GM19467 (cell line): Measurements from ENCODE around the gene SPSB3.

Experiments used
- ATAC-seq: cut with Tn5 transposase; IDR thresholded peaks from one replicate; pipeline ENCODE4 v1.9.1; 2021; ENCODE audit warnings: mild to moderate bottlenecking, moderate library complexity; ENCODE audit not compliant: unreplicated experiment

SPSB3 gene

GRCh38 chr16:1775846-1776671 lies 6.3 kb downstream of the SPSB3 start:
- ATAC-seq, result no peak

- no peak for ATAC-seq
Observed at GRCh38 chr16:1775006-1775845, 7.1 kb downstream of the SPSB3 start.

GRCh38 chr16:1774448-1774780 lies 8.0 kb downstream of the SPSB3 start:
- no peak for ATAC-seq

- no peak for ATAC-seq
Observed at GRCh38 chr16:1773703-1774447, 8.5 kb downstream of the SPSB3 start.

DNA sequence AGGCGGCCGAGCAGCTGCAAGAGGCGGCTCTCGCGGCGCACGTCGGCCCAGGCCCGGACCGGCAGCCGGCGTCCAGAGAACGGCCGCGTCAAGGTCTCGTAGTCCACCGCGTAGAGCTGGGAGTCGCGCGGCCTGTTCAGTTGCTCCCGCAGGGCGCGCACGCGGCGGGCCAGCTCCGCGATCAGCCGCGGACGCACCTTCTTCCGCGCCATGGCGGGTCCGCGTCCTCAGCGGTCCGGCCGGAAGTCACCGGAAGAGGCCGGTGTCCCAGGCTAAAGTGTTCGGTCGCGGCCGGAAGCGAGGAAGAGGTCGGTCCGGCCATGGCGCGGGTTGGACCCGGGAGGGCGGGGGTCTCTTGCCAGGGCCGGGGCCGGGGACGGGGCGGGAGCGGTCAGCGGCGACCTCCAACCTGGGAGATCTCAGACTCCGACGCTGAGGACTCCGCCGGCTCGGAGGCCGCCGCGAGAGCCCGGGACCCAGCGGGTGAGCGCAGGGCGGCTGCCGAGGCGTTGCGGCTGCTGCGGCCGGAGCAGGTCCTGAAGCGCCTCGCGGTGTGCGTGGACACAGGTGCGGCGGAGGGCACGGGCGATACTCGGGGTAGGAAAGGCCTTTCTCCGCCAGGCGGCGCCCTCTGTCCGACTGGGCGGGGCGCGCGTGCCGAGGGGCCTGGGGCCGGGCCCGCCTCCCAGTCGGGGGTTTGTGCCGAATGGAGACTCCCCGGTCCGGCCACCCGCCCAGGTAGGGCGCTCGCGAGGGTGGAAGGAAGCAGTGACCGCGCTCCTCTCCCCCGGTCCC lies 9.3 kb downstream of the SPSB3 start, which contains the start of gene MRPS34:
Gene MRPS34, minus strand, starts transcription at position 227 of the 795 bp plus-strand sequence. Its CDS starts 15 bp downstream, at position 212.
- peak; percentile 44 for ATAC-seq

GRCh38 chr16:1772362-1772907 lies 9.9 kb downstream of the SPSB3 start, which contains the start of gene EME2:
EME2 (plus strand) TSS chr16:1772810; CDS start chr16:1773228, 418 bp downstream.
- peak; percentile 18 for ATAC-seq

GRCh38 chr16:1771864-1772361 lies 10.5 kb downstream of the SPSB3 start:
- ATAC-seq, result no peak

DNA sequence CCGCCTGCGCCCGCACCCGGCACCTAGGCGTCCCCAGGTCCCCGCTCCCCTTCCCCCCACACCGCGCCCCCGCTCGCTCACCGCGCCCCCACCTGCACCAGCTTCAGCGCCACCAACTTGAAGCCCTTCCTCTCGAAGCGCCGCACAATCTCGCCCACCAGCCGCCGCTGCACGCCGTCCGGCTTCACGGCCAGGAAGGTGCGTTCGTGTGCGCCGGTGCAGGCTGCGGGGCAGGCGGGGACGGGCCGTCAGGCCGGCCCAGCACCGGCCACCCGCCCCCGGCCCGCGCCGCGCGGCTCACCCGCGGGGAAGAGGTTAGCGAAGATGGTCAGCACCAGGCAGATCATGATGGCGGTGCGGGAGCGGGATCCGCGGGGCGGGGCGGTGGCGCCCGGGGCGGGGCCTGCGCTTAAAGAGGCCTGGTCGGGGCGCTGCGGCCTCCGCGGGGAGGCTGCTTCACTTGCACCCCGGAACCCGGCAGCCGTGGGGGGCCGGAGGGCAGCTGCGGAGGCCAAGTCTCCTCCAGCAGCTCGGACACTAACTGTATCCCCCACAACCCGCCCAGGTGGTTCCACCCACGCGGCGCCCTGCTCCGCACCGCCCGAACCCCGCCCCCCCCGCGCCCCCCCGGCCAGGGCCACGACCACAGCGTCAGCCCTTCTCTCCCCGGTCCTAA lies 11.0 kb downstream of the SPSB3 start, which contains the start of gene NME3:
Gene NME3, minus strand, starts transcription at position 356 of the 676 bp plus-strand sequence. Its CDS starts 9 bp downstream, at position 347.
- ATAC-seq, result no peak

DNA sequence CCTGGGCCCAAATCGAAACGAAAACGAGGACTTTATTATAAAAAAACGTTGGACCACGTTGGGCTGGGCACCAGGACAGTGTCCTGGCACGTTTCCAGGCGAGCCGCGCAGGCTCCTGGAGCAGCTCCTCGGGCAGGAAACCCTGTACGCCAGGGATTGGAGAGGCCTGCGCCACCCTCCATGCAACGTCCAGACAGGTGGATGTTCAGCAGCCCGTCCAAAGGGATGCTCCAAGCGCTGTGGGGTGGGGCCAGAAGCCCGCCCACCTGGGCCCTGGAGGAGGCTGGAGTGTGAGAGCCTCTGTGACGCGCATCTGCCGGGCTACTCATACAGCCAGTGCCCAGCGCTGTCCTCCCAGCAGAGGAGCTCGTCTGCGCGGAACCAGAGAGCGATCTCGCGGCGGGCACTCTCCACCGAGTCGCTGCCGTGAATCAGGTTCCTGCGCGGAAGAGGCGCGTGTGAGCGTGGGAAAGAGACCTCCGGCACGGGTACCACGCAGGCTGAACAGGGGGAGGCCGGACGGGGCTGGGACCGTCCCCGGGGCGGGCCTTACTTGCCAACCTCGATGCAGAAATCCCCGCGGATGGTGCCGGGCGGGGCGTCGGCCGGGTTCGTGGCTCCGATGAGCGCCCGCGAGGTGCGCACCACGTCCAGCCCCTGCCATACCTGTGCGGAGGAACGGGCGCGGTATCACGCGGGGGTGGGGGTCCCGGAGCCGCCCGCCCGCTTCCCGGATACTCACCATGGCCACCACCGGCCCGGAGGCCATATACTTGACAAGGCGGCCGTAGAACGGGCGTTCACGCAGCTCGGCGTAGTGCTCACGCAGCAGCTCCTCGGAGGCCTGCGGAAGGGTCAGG lies 11.8 kb downstream of the SPSB3 start:
- no peak for ATAC-seq

- no peak for ATAC-seq
Observed at GRCh38 chr16:1769402-1770300, 12.7 kb downstream of the SPSB3 start.

DNA sequence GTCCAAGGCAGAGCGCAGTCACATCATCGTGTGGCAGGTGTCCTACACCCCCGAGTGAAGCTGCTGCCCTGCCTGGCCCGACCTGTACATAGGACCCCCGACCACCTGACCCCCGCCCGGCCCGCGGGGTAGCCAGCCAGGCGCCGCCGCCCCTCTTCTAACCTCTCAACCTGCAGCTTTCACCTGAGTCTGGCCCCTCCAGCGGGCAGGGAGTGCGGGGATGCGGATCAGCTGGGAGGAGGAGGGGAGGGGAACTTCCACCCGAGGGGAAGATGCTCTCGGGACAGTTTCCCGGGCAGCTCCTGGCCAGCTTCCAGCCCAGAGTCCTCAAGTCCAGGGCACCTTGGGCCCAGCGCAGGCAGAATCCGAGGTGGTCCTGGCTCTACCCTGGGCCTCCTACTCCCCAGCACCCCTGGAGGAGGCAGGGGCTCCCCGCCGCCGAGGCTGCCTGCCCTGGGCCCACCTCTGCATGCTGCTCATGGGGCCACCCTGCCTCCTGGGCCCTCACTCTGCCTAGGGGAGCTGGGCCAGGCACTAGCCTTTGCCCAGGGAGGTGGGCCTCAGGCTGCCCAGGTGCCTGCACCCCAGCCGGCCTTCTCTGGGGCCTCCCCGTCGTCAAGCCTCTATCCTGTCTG lies 13.5 kb downstream of the SPSB3 start:
- ATAC-seq, result no peak

DNA sequence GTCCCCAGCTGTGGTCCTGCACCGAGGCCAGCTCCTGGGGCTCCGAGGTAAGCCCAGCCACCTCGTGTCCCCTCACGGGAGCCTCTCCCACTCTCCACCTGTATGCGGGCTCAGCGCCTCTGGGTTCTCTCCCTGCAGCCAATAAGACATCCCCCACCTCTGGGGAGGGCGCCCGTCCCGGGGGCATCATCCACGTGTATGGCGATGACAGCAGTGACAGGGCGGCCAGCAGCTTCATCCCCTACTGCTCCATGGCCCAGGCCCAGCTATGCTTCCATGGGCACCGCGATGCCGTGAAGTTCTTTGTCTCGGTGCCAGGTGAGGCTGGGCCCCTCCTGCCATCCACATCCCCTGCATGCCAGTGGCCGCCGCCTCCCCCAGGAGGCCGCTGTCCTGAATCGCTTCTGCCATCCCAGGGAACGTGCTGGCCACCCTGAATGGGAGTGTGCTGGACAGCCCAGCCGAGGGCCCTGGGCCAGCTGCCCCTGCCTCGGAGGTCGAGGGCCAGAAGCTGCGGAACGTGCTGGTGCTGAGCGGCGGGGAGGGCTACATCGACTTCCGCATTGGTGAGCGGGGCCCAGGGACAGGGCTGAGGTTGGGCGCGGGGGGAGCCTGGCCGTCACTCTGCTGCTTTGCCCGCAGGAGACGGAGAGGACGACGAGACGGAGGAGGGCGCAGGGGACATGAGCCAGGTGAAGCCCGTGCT lies 14.2 kb downstream of the SPSB3 start:
- ATAC-seq, result no peak

DNA sequence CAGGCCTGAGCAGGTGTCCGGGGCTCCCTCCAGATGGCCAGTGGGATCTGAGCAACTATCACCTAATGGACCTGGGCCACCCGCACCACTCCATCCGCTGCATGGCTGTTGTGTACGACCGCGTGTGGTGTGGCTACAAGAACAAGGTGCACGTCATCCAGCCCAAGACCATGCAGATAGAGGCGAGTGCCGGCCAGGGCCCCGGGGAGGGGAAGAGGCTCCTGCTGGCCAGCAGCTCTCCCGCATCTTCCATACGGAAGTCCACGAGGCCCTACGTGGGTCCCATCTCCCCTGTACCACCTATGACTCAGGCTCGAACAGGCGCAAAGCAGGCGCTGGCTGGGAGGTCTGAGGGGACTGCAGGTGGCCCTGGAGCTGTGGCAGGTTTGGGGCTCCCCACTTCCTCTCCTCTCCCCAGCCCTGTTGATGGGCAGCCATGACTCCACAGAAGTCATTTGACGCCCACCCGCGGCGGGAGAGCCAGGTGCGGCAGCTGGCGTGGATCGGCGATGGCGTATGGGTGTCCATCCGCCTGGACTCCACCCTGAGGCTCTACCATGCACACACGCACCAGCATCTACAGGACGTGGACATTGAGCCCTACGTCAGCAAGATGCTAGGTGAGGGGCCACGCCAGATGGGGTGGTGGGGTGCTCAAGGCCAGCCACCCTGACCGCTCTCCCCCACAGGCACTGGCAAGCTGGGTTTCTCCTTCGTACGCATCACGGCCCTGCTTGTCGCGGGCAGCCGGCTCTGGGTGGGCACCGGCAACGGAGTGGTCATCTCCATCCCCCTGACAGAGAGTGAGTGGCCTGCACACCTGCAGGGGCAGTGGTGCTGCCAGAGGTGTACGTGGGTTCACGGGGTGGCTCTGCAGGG lies 15.0 kb downstream of the SPSB3 start:
- no peak for ATAC-seq

GRCh38 chr16:1766701-1767100 lies 15.7 kb downstream of the SPSB3 start:
- ATAC-seq, result no peak

- no peak for ATAC-seq
Observed at GRCh38 chr16:1766231-1766630, 16.1 kb downstream of the SPSB3 start.
